ENCODE results near the gene ABHD8.

ABHD8 gene

GRCh38 chr19:17303167-17303939 lies at the start of gene ABHD8:
Gene ABHD8, minus strand, starts transcription at chr19:17303425. Its CDS starts 1,809 bp downstream, at chr19:17301616.
- Histone ChIP-seq H3K79me2 (ENCODE audit: insufficient read depth, low read length) (peaks cover 39% of the 10 kb centered on the region), H3K4me1 (ENCODE audit: insufficient read depth, low read length, poor library complexity, severe bottlenecking) (peaks cover 30% of the 10 kb centered on the region), H4K20me1 (ENCODE audit: insufficient read depth, low read length, poor library complexity, severe bottlenecking) (no peaks in the 10 kb centered on the region), H3K27me3 (ENCODE audit: insufficient read depth, low read length, poor library complexity, severe bottlenecking) (no peaks in the 10 kb centered on the region), H3F3A (ENCODE audit: low read depth) (peaks cover 9% of the 10 kb centered on the region; the same call in 1 of the 2 replicates), H3K9ac (ENCODE audit: low read depth, low read length, poor library complexity, severe bottlenecking) (peak within 1 kb of the TSS; percentile 83), H2AFZ (ENCODE audit: low read length) (peak within 1 kb of the TSS; percentile 77), H3K9me3 (ENCODE audit: insufficient read depth, low read depth, low read length) (no peaks in the 10 kb centered on the region), H3K36me3 (ENCODE audit: insufficient read depth, low read length) (no peaks in the 10 kb centered on the region), H3K4me3 (ENCODE audit: low read length, poor library complexity, severe bottlenecking) (peak within 1 kb of the TSS; percentile 77), H3K4me2 (ENCODE audit: low read depth, low read length, poor library complexity, severe bottlenecking) (peak within 1 kb of the TSS; percentile 83), H3K9me2 (replicated peaks; ENCODE audit: low read depth, low read length) (no peaks in the 10 kb centered on the region)
- TF ChIP-seq EZH2phosphoT487 (IDR thresholded peaks at IDR 0.05; ENCODE audit: borderline replicate concordance) (no peak), CTCF (conservative IDR thresholded peaks at IDR 0.05; ENCODE audit: low read length) (peak; percentile 53)

- H3K9me3 ChIP-seq (ENCODE audit: insufficient read depth, low read depth, low read length) = no peaks in the 10 kb centered on the region
- no peaks in the 10 kb centered on the region for H3F3A ChIP-seq (ENCODE audit: low read depth)
- no peaks in the 10 kb centered on the region for H3K27me3 ChIP-seq (ENCODE audit: insufficient read depth, low read length, poor library complexity, severe bottlenecking)
- H3K36me3 ChIP-seq (ENCODE audit: insufficient read depth, low read length) = no peaks in the 10 kb centered on the region
- H4K20me1 ChIP-seq (ENCODE audit: insufficient read depth, low read length, poor library complexity, severe bottlenecking) = no peaks in the 10 kb centered on the region
- H2AFZ ChIP-seq (ENCODE audit: low read length) = no peak overlapping the region
- no peaks in the 10 kb centered on the region for H3K79me2 ChIP-seq (ENCODE audit: insufficient read depth, low read length)
- H3K9me2 ChIP-seq (replicated peaks; ENCODE audit: low read depth, low read length) = no peaks in the 10 kb centered on the region
- no peak overlapping the region for H3K9ac ChIP-seq (ENCODE audit: low read depth, low read length, poor library complexity, severe bottlenecking)
- H3K4me2 ChIP-seq (ENCODE audit: low read depth, low read length, poor library complexity, severe bottlenecking) = no peak overlapping the region
- no peak overlapping the region for H3K4me3 ChIP-seq (ENCODE audit: low read length, poor library complexity, severe bottlenecking)
- TF ChIP-seq CTCF (conservative IDR thresholded peaks at IDR 0.05; ENCODE audit: low read length) = no peak
- TF ChIP-seq EZH2phosphoT487 (IDR thresholded peaks at IDR 0.05; ENCODE audit: borderline replicate concordance) = no peak
- H3K4me1 ChIP-seq (ENCODE audit: insufficient read depth, low read length, poor library complexity, severe bottlenecking) = peaks cover 3% of the 10 kb centered on the region
Measured at GRCh38 chr19:17352608-17353280, 49.5 kb upstream of the ABHD8 start.

GRCh38 chr19:17351815-17352435 lies 48.7 kb upstream of the ABHD8 start:
- TF ChIP-seq CTCF (conservative IDR thresholded peaks at IDR 0.05; ENCODE audit: low read length) (no peak), EZH2phosphoT487 (IDR thresholded peaks at IDR 0.05; ENCODE audit: borderline replicate concordance) (no peak)
- Histone ChIP-seq H3K27me3 (ENCODE audit: insufficient read depth, low read length, poor library complexity, severe bottlenecking) (no peaks in the 10 kb centered on the region), H3K9ac (ENCODE audit: low read depth, low read length, poor library complexity, severe bottlenecking) (no peak overlapping the region), H3F3A (ENCODE audit: low read depth) (no peaks in the 10 kb centered on the region), H3K79me2 (ENCODE audit: insufficient read depth, low read length) (no peaks in the 10 kb centered on the region), H3K9me2 (replicated peaks; ENCODE audit: low read depth, low read length) (no peaks in the 10 kb centered on the region), H3K4me3 (ENCODE audit: low read length, poor library complexity, severe bottlenecking) (no peak overlapping the region), H4K20me1 (ENCODE audit: insufficient read depth, low read length, poor library complexity, severe bottlenecking) (no peaks in the 10 kb centered on the region), H3K36me3 (ENCODE audit: insufficient read depth, low read length) (no peaks in the 10 kb centered on the region), H3K4me1 (ENCODE audit: insufficient read depth, low read length, poor library complexity, severe bottlenecking) (peaks cover 3% of the 10 kb centered on the region), H3K4me2 (ENCODE audit: low read depth, low read length, poor library complexity, severe bottlenecking) (no peak overlapping the region), H2AFZ (ENCODE audit: low read length) (no peak overlapping the region), H3K9me3 (ENCODE audit: insufficient read depth, low read depth, low read length) (no peaks in the 10 kb centered on the region)

Measured in Loucy (cell line).